GM10847 (cell line): ENCODE results near the gene MAGI2.

Experiments
- POLR2A ChIP-seq: IDR thresholded peaks from 2 replicates; pipeline ENCODE4 v1.6.1; 2011; ENCODE audit not compliant: insufficient read length; ENCODE audit errors: extremely low read depth

The MAGI2 gene

DNA sequence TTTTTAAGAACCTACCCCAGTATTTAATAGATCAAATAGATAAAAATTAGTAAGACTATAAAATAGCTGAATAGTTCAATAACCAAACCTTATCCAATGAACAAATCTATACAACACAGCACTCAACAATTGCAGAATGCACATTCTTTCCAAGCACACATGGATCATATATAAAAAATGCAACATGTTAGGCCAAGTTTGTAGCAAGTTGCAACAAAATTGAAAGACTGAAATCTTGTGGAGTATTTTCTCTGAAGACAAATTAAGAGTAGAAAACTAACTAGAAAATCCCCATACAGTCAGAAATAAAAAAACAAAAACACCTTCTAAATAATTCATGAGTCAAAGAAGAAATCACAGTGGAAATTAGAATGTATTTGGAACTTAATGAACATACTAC, 1337.6 kb downstream of the MAGI2 start:
- no peak for TF ChIP-seq POLR2A

DNA sequence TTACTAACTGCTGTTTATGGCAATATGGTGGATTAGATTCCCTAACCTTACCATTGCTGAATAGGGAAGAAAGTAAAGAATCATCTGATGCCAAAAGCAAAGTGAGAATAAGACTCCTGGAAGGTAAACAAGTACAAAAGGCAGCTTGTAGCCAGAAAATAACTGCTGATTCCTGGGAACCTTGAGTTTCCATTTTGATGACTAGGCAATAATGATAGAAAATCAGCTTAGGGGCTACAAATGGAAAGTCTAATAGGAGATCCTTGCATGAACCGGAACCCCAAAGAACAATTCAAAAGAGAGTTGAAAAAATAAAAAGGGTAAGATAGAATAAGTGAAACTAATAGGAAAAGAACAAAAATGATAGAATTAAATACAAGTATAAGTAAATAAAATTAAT, 1338.5 kb downstream of the MAGI2 start:
- no peak for TF ChIP-seq POLR2A

GRCh38 chr7:78112488-78112887, 1341.0 kb downstream of the MAGI2 start:
- no peak for TF ChIP-seq POLR2A

- TF ChIP-seq POLR2A: no peak
Observed at GRCh38 chr7:78111386-78111785, 1342.1 kb downstream of the MAGI2 start.

- no peak for TF ChIP-seq POLR2A
Observed at GRCh38 chr7:78103475-78103874, 1350.0 kb downstream of the MAGI2 start.

GRCh38 chr7:78101076-78101475, 1352.4 kb downstream of the MAGI2 start:
- no peak for TF ChIP-seq POLR2A

DNA sequence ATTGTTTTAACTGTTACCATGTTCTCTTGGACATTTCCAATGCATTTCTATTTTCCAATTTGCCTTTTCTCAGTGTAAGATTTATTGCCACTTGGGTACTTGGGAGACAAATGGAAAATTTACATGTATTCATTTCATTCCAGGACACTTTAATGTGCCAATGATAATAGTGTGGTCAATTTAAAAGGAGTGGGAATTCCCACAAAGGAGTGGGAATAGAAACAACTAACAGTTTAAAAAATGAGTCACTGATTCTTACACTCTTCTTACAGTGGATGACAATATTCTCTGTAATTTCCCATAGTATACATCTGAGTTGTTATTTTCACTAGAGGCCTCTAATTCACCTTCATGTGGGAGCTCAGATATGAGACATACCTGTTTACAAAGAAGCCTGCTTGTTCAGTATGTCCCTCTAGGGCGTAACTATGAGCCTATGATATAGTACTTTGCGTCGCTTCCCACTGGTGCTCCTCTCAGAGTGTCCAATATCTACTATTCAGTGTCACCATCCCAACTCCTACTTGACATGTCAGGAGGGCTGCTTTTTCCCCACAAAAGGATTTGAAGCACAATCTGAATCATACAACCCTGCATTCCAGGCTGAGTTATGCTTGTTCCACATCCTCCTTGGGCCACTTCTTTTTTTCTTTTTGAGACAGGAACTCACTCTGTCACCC, 1353.6 kb downstream of the MAGI2 start:
- TF ChIP-seq POLR2A: no peak

- no peak for TF ChIP-seq POLR2A
Observed at GRCh38 chr7:78095549-78095948, 1357.9 kb downstream of the MAGI2 start.

- no peak for TF ChIP-seq POLR2A
Observed at GRCh38 chr7:78092331-78092730, 1361.1 kb downstream of the MAGI2 start.

- no peak for TF ChIP-seq POLR2A
Observed at GRCh38 chr7:78090616-78091015, 1362.9 kb downstream of the MAGI2 start.

GRCh38 chr7:78083476-78084120, 1369.9 kb downstream of the MAGI2 start:
- no peak for TF ChIP-seq POLR2A

GRCh38 chr7:78082556-78082955, 1370.9 kb downstream of the MAGI2 start:
- TF ChIP-seq POLR2A: no peak

- no peak for TF ChIP-seq POLR2A
Observed at GRCh38 chr7:78081888-78082287, 1371.6 kb downstream of the MAGI2 start.

- TF ChIP-seq POLR2A: no peak
Observed at GRCh38 chr7:78081344-78081743, 1372.1 kb downstream of the MAGI2 start.

- TF ChIP-seq POLR2A: no peak
Observed at GRCh38 chr7:78080811-78081210, 1372.7 kb downstream of the MAGI2 start.

GRCh38 chr7:78080241-78080640, 1373.2 kb downstream of the MAGI2 start:
- no peak for TF ChIP-seq POLR2A

DNA sequence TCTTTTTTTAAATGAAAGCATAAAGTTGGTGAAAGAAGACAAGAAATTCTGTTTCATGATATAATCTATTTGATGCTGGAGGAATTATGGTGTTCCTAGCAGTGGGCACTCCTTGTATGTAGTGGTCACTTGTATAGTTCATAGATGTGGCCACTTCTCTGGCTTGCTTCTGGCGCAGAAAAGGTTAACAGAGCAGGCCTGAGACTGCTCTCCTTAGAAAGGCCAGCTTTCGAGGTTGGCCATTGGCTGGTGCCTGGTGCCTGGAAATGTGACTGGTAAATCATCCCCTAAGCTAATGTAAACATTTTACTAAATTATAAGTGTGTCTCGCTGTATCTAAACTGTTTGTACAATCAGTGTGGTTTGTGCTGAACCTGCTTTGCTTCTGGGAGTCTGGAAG, 1378.8 kb downstream of the MAGI2 start:
- TF ChIP-seq POLR2A: no peak
